HCT116 (cell line): ENCODE results near the gene GTF3C5. TPM values are rescaled to one million over a fixed set of nuclear protein-coding genes. Genes with fewer than 3 reads are reported as not detected.

Experiments
- ATAC-seq: fragments of 200-7000 bp; cut with Tn5 transposase; 2 replicates; pipeline ENCODE4 v1.9.1; 2020; ENCODE audit warnings: mild to moderate bottlenecking, moderate library complexity
- BruUV-seq: library from RNA; stranded (reverse); fragments of 400-500 nt; replicated peaks from 2 replicates; lab custom pipeline; 2021; lab: Mats Ljungman, UMichigan
- CTCF ChIA-PET: fragments of 300-600 bp; sonication (Branson Sonifier 250); formaldehyde crosslinking; loops from one replicate; lab custom pipeline; 2021; ENCODE audit warnings: antibody characterized with exemption; lab: Charles Lee
- POLR2A ChIA-PET: fragments of 300-600, 350-600 bp; sonication (Branson Sonifier 250); formaldehyde crosslinking; loops from one replicate; lab custom pipeline; 2021; ENCODE audit warnings: antibody characterized with exemption; lab: Charles Lee
- RAD21 ChIA-PET, 2 experiments: fragments of 300-600 bp; sonication (Branson Sonifier 250); formaldehyde crosslinking; loops; one replicate each; lab custom pipeline; 2023; ENCODE audit warnings: low total read pairs in 2 of 2; ENCODE audit not compliant: uncharacterized antibody in 2 of 2, unreplicated experiment in 2 of 2, low non-redundant PET in 1 of 2; lab: Charles Lee
- DNase-seq: peaks from one replicate; pipeline ENCODE4 v3.0.0-alpha.2; 2010; ENCODE audit warnings: low read depth, low spot score
- H2AFZ ChIP-seq: fragments of 200-600 bp; shearing (Covaris generic), sonication (generic); 2 replicates; pipeline ENCODE4 v1.6.1; 2017; ENCODE audit warnings: low read depth, mixed run types, mixed read lengths, antibody characterized with exemption, low read length; ENCODE audit not compliant: poor library complexity, severe bottlenecking
- H3K27ac ChIP-seq: 2 replicates; pipeline ENCODE4 v1.5.1; 2012; ENCODE audit warnings: low read depth, low read length
- H3K27me3 ChIP-seq: fragments of 200-600 bp; sonication (generic); 2 replicates; pipeline ENCODE4 v1.6.1; 2016; ENCODE audit warnings: mixed run types, low read length, mixed read lengths; ENCODE audit not compliant: insufficient read depth
- H3K36me3 ChIP-seq, 2 experiments: fragments of 200-500 bp in 1 of 2; fragments of 200-600 bp in 1 of 2; sonication (Bioruptor generic) in 1 of 2; sonication (generic) in 1 of 2; 2 replicates each; pipeline versions ENCODE4 v1.5.1 to v1.6.1; 2014 to 2016; ENCODE audit warnings: low read length in 2 of 2, inconsistent platforms in 1 of 2, mixed read lengths in 1 of 2, mixed run types in 1 of 2; ENCODE audit not compliant: insufficient read depth in 2 of 2, control insufficient read depth in 1 of 2
- H3K4me1 ChIP-seq, 2 experiments: fragments of 200-600 bp in 1 of 2; sonication (generic) in 1 of 2; 2 replicates each; pipeline versions ENCODE4 v1.5.1 to v1.6.1; 2012 to 2017; ENCODE audit warnings: low read length in 2 of 2, inconsistent platforms in 1 of 2, mild to moderate bottlenecking in 1 of 2, mixed read lengths in 1 of 2, mixed run types in 1 of 2, moderate library complexity in 1 of 2; ENCODE audit not compliant: insufficient read depth in 2 of 2, control insufficient read depth in 1 of 2
- H3K4me2 ChIP-seq: fragments of 200-600 bp; sonication (generic); 2 replicates; pipeline ENCODE4 v1.6.1; 2017; ENCODE audit warnings: mixed run types, low read length, mixed read lengths
- H3K4me3 ChIP-seq, 2 experiments: fragments of 200-600 bp in 1 of 2; sonication (generic) in 1 of 2; replicated peaks in 1 of 2; 2 replicates each; pipeline ENCODE4 v1.5.1; 2011 to 2016; ENCODE audit warnings: low read length in 2 of 2, control low read depth in 1 of 2, low read depth in 1 of 2, mild to moderate bottlenecking in 1 of 2, mixed read lengths in 1 of 2, mixed run types in 1 of 2
- H3K79me2 ChIP-seq: fragments of 200-600 bp; sonication (generic); 2 replicates; pipeline ENCODE4 v1.6.1; 2017; ENCODE audit warnings: mild to moderate bottlenecking, mixed run types, low read length, moderate library complexity, mixed read lengths; ENCODE audit not compliant: insufficient read depth
- H3K9ac ChIP-seq: fragments of 200-600 bp; sonication (generic); 2 replicates; pipeline ENCODE4 v1.6.1; 2016; ENCODE audit warnings: low read length, mixed read lengths
- H3K9me2 ChIP-seq: fragments of 200-600 bp; sonication (generic), shearing (Covaris generic); 2 replicates; pipeline ENCODE4 v1.6.1; 2017; ENCODE audit warnings: mixed run types, mild to moderate bottlenecking, moderate library complexity; ENCODE audit not compliant: insufficient read depth
- H3K9me3 ChIP-seq, 2 experiments: fragments of 200-500 bp in 1 of 2; fragments of 200-600 bp in 1 of 2; sonication (Bioruptor generic) in 1 of 2; sonication (generic) in 1 of 2; 2 replicates each; pipeline ENCODE4 v1.6.1; 2014 to 2017; ENCODE audit warnings: low read length in 2 of 2, mixed read lengths in 2 of 2, inconsistent platforms in 1 of 2, low read depth in 1 of 2, mild to moderate bottlenecking in 1 of 2, mixed run types in 1 of 2, moderate library complexity in 1 of 2; ENCODE audit not compliant: control insufficient read depth in 1 of 2, insufficient read depth in 1 of 2
- H4K20me1 ChIP-seq: fragments of 200-600 bp; sonication (generic), shearing (Covaris generic); 2 replicates; pipeline ENCODE4 v1.6.1; 2017; ENCODE audit warnings: mixed run types, mild to moderate bottlenecking, moderate library complexity; ENCODE audit not compliant: insufficient read depth
- EGR1 ChIP-seq: IDR thresholded peaks from 2 replicates; pipeline ENCODE4 v1.6.1; 2012; ENCODE audit warnings: low read depth
- EZH2phosphoT487 ChIP-seq: fragments of 200-600 bp; IDR thresholded peaks from 2 replicates; pipeline ENCODE4 v1.6.1; 2018; ENCODE audit warnings: antibody characterized with exemption, borderline replicate concordance
- POLR2A ChIP-seq: IDR thresholded peaks from 2 replicates; pipeline ENCODE4 v1.7.0; 2011; ENCODE audit warnings: borderline replicate concordance; ENCODE audit not compliant: insufficient read depth, insufficient read length; ENCODE audit errors: extremely low read depth
- POLR2AphosphoS5 ChIP-seq: IDR thresholded peaks from 2 replicates; pipeline ENCODE4 v1.6.1; 2011; ENCODE audit warnings: mild to moderate bottlenecking, low read depth, low read length, moderate library complexity
- SP1 ChIP-seq: IDR thresholded peaks from 2 replicates; pipeline ENCODE4 v1.6.1; 2012; ENCODE audit warnings: low read depth
- TCF7L2 ChIP-seq: IDR thresholded peaks from 2 replicates; pipeline ENCODE4 v1.7.0; 2011; ENCODE audit warnings: borderline replicate concordance, inconsistent platforms; ENCODE audit not compliant: insufficient read depth, insufficient read length; ENCODE audit errors: extremely low read depth
- intact Hi-C: fragments of 100-400 bp; cut with micrococcal nuclease; formaldehyde crosslinking; loops from 2 replicates; pipeline ENCODE4 v1.10.0; 2022
- total RNA-seq: library from RNA; stranded (reverse); gene quantifications from one replicate; pipeline ENCODE4 v1.2.1, GENCODE V29; 2021; ENCODE audit not compliant: unreplicated experiment
- TF ChIP-seq, protein P1 (sequence below): IDR thresholded peaks from 2 replicates; pipeline ENCODE4 v1.6.1; 2012
- TF ChIP-seq, protein P2 (sequence below): IDR thresholded peaks from 2 replicates; pipeline ENCODE4 v1.6.1; 2012; ENCODE audit warnings: low read depth

Gene GTF3C5
- total RNA-seq, 1 experiment from 2014 or later: 95.1 TPM

DNA sequence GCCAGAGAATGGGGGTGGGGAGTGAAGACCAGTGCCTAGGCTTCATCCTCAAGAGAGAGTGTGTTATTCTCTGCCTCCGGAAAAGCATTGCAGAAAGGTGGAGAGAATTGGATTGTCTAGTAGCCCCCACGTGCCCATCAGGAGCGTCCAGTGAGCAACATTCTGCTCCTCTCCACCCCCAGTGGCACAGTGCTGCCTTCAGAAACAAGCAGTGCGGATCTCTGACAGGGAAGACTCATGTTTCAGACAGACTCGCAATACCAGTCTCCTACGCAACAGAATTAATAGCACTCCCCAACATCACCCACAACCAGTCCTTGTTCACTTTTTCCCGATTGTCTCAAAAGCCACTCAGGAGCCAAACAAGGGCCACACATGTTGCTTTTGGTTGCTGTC, 16.1 kb downstream of the GTF3C5 start:
- DNase-seq: no peak
- RAD21 ChIA-PET: no interaction called here
- H2AFZ ChIP-seq: no peak overlapping the region
- POLR2A ChIA-PET: no interaction called here
- no peaks in the 10 kb centered on the region for H3K9me2 ChIP-seq
- H3K4me3 ChIP-seq: no peak overlapping the region
- CTCF ChIA-PET: no interaction called here
- H3K27me3 ChIP-seq: no peaks in the 10 kb centered on the region
- H4K20me1 ChIP-seq: no peaks in the 10 kb centered on the region
- intact Hi-C loops: no loop called here
- TF ChIP-seq, protein P1, sequence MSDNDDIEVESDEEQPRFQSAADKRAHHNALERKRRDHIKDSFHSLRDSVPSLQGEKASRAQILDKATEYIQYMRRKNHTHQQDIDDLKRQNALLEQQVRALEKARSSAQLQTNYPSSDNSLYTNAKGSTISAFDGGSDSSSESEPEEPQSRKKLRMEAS: no peak
- TF ChIP-seq, protein P2, sequence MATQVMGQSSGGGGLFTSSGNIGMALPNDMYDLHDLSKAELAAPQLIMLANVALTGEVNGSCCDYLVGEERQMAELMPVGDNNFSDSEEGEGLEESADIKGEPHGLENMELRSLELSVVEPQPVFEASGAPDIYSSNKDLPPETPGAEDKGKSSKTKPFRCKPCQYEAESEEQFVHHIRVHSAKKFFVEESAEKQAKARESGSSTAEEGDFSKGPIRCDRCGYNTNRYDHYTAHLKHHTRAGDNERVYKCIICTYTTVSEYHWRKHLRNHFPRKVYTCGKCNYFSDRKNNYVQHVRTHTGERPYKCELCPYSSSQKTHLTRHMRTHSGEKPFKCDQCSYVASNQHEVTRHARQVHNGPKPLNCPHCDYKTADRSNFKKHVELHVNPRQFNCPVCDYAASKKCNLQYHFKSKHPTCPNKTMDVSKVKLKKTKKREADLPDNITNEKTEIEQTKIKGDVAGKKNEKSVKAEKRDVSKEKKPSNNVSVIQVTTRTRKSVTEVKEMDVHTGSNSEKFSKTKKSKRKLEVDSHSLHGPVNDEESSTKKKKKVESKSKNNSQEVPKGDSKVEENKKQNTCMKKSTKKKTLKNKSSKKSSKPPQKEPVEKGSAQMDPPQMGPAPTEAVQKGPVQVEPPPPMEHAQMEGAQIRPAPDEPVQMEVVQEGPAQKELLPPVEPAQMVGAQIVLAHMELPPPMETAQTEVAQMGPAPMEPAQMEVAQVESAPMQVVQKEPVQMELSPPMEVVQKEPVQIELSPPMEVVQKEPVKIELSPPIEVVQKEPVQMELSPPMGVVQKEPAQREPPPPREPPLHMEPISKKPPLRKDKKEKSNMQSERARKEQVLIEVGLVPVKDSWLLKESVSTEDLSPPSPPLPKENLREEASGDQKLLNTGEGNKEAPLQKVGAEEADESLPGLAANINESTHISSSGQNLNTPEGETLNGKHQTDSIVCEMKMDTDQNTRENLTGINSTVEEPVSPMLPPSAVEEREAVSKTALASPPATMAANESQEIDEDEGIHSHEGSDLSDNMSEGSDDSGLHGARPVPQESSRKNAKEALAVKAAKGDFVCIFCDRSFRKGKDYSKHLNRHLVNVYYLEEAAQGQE: no peak
- no peak for TF ChIP-seq EGR1
- TF ChIP-seq POLR2A: no peak
- no peak for TF ChIP-seq POLR2AphosphoS5
- no peak for TF ChIP-seq SP1
- TF ChIP-seq EZH2phosphoT487: no peak
- TF ChIP-seq TCF7L2: no peak
- H3K9me3 ChIP-seq: no peaks in the 10 kb centered on the region
- no peaks in the 10 kb centered on the region for H3K4me1 ChIP-seq
- H3K4me2 ChIP-seq: no peak overlapping the region
- peaks cover 9% of the 10 kb centered on the region; the same call in 1 of the 2 replicates for H3K79me2 ChIP-seq
- H3K36me3 ChIP-seq: peaks cover 23 to 62% of the 10 kb centered on the region in 2 experiments; a peak in 3 of 4 replicates
- no peak overlapping the region for H3K9ac ChIP-seq
- no peak for ATAC-seq
- BruUV-seq: no TSS peak
- no peak overlapping the region for H3K27ac ChIP-seq
